OCI-LY7 (cell line): Measurements from ENCODE around the gene GALNTL6. TPM values are rescaled to one million over a fixed set of nuclear protein-coding genes. Genes with fewer than 3 reads are reported as not detected.

Experiments used
- BruUV-seq: library from RNA; stranded (reverse); fragments of 400-500 nt; replicated peaks from 2 replicates; lab custom pipeline; 2021; lab: Mats Ljungman, UMichigan
- CTCF ChIA-PET: fragments of 300-600 bp; sonication (Branson Sonifier 250); formaldehyde crosslinking; loops from one replicate; lab custom pipeline; 2022; ENCODE audit warnings: antibody characterized with exemption; ENCODE audit not compliant: unreplicated experiment; lab: Charles Lee
- POLR2A ChIA-PET: fragments of 300-600 bp; sonication (Branson Sonifier 250); formaldehyde crosslinking; loops from one replicate; lab custom pipeline; 2022; ENCODE audit warnings: antibody characterized with exemption; lab: Charles Lee
- DNase-seq: peaks from one replicate; pipeline ENCODE4 v3.0.0-alpha.2; 2015; ENCODE audit warnings: low spot score
- H2AFZ ChIP-seq: fragments of 200-600 bp; sonication (generic), shearing (Covaris generic); 2 replicates; pipeline ENCODE4 v1.6.1; 2014; ENCODE audit warnings: mild to moderate bottlenecking, antibody characterized with exemption, low read length, moderate library complexity
- H3K27ac ChIP-seq: fragments of 200-600 bp; sonication (generic); 2 replicates; pipeline ENCODE4 v1.5.1; 2014; ENCODE audit warnings: mixed run types, low read depth, mild to moderate bottlenecking, moderate library complexity, low read length, inconsistent platforms; ENCODE audit not compliant: poor library complexity, severe bottlenecking
- H3K36me3 ChIP-seq: fragments of 200-600 bp; sonication (generic); 2 replicates; pipeline ENCODE4 v1.6.1; 2014; ENCODE audit warnings: mild to moderate bottlenecking, antibody characterized with exemption, low read length, moderate library complexity, mixed read lengths; ENCODE audit not compliant: insufficient read depth
- H3K4me1 ChIP-seq: fragments of 200-600 bp; sonication (generic); 2 replicates; pipeline ENCODE4 v1.5.1; 2014; ENCODE audit warnings: mild to moderate bottlenecking, low read length; ENCODE audit not compliant: insufficient read depth, poor library complexity, severe bottlenecking
- H3K4me2 ChIP-seq: fragments of 200-600 bp; sonication (generic); 2 replicates; pipeline ENCODE4 v1.6.1; 2014; ENCODE audit warnings: mild to moderate bottlenecking, low read length
- H3K4me3 ChIP-seq: fragments of 200-600 bp; sonication (generic); 2 replicates; pipeline ENCODE4 v1.5.1; 2014; ENCODE audit warnings: mild to moderate bottlenecking, low read depth, low read length; ENCODE audit not compliant: poor library complexity, severe bottlenecking
- H3K79me2 ChIP-seq: fragments of 200-600 bp; sonication (generic); 2 replicates; pipeline ENCODE4 v1.6.1; 2016; ENCODE audit warnings: low read depth, mild to moderate bottlenecking, low read length, moderate library complexity, mixed read lengths; ENCODE audit not compliant: insufficient read depth
- H3K9me2 ChIP-seq: fragments of 200-600 bp; sonication (generic); 2 replicates; pipeline ENCODE4 v1.6.1; 2016; ENCODE audit warnings: mild to moderate bottlenecking, low read length, mixed read lengths; ENCODE audit not compliant: insufficient read depth
- H3K9me3 ChIP-seq: fragments of 200-600 bp; sonication (generic); 2 replicates; pipeline ENCODE4 v1.6.1; 2014; ENCODE audit warnings: mild to moderate bottlenecking, mixed run types, low read length, mixed read lengths
- H4K20me1 ChIP-seq: fragments of 200-600 bp; sonication (generic); 2 replicates; pipeline ENCODE4 v1.6.1; 2014; ENCODE audit warnings: mild to moderate bottlenecking, antibody characterized with exemption, low read length, moderate library complexity, mixed read lengths; ENCODE audit not compliant: insufficient read depth
- CTCF ChIP-seq: fragments of 200-600 bp; sonication (generic); conservative IDR thresholded peaks from 2 replicates; pipeline ENCODE4 v1.5.1; 2014; ENCODE audit warnings: mild to moderate bottlenecking, antibody characterized with exemption, low read length, moderate library complexity, mixed read lengths
- EZH2phosphoT487 ChIP-seq: fragments of 200-600 bp; sonication (generic); IDR thresholded peaks from 2 replicates; pipeline ENCODE4 v1.6.1; 2018; ENCODE audit warnings: low read depth, borderline replicate concordance, mild to moderate bottlenecking, mixed run types, antibody characterized with exemption, low read length, moderate library complexity, mixed read lengths
- intact Hi-C: fragments of 100-400 bp; cut with micrococcal nuclease; formaldehyde crosslinking; loops from one replicate; pipeline ENCODE4 v1.10.0; 2022; ENCODE audit not compliant: unreplicated experiment
- total RNA-seq, 2 experiments: library from RNA; depleted of rRNA in 1 of 2; stranded (reverse); fragments of >200 nt in 1 of 2; shearing (Covaris generic) in 1 of 2; gene quantifications; 2 replicates each; pipeline ENCODE4 v1.2.3, GENCODE V29; 2014 to 2022

The GALNTL6 gene
- total RNA-seq, 2 experiments from 2014 or later = not detected

GRCh38 chr4:172143605-172144314, 330.6 kb downstream of the GALNTL6 start:
- no TSS peak for BruUV-seq
- H3K79me2 ChIP-seq = no peaks in the 10 kb centered on the region
- DNase-seq = no peak
- H4K20me1 ChIP-seq = no peaks in the 10 kb centered on the region
- TF ChIP-seq EZH2phosphoT487 (no peak), CTCF (no peak)
- H3K4me2 ChIP-seq = no peak overlapping the region
- intact Hi-C loops = no loop called here
- no peaks in the 10 kb centered on the region for H3K36me3 ChIP-seq
- no peak overlapping the region for H2AFZ ChIP-seq
- ChIA-PET CTCF (no interaction called here), POLR2A (no interaction called here)
- no peaks in the 10 kb centered on the region for H3K9me2 ChIP-seq
- no peak overlapping the region for H3K4me3 ChIP-seq
- no peak overlapping the region for H3K27ac ChIP-seq
- no peaks in the 10 kb centered on the region for H3K9me3 ChIP-seq
- no peaks in the 10 kb centered on the region for H3K4me1 ChIP-seq

GRCh38 chr4:172147687-172148086, 334.5 kb downstream of the GALNTL6 start:
- CTCF ChIA-PET = no interaction called here
- no peaks in the 10 kb centered on the region for H3K9me3 ChIP-seq
- no peak overlapping the region for H3K27ac ChIP-seq
- no TSS peak for BruUV-seq
- H3K79me2 ChIP-seq = no peaks in the 10 kb centered on the region
- intact Hi-C loops = no loop called here
- H2AFZ ChIP-seq = no peak overlapping the region
- H4K20me1 ChIP-seq = no peaks in the 10 kb centered on the region
- no peak for DNase-seq
- H3K9me2 ChIP-seq = no peaks in the 10 kb centered on the region
- no peak for TF ChIP-seq EZH2phosphoT487
- TF ChIP-seq CTCF = no peak
- no peak overlapping the region for H3K4me3 ChIP-seq
- H3K4me2 ChIP-seq = no peak overlapping the region
- no peaks in the 10 kb centered on the region for H3K4me1 ChIP-seq
- no peaks in the 10 kb centered on the region for H3K36me3 ChIP-seq
- POLR2A ChIA-PET = no interaction called here

DNA sequence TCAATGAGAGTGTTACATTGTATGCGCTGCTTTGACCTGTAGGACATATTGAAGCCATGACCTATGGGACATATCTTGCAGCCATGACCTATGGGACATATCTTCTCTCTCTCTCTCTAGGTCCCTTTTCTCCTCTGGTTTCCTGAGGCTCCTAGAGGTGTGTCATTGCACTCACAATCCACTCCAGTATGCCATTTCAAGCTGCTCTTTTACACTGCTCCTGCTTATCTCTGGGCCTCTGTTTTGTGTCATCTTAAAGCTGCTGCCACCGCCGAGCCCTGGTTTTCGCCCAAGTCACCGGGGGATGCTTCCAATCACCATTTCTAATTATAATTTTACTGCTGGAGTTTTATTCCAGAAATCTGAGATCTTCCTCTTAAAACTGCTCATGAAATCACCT, 336.1 kb downstream of the GALNTL6 start:
- Histone ChIP-seq H3K4me3 (no peak overlapping the region), H3K27ac (no peak overlapping the region), H3K4me2 (no peak overlapping the region), H3K9me3 (no peaks in the 10 kb centered on the region), H2AFZ (no peak overlapping the region), H3K9me2 (no peaks in the 10 kb centered on the region), H3K4me1 (no peaks in the 10 kb centered on the region), H3K79me2 (no peaks in the 10 kb centered on the region), H4K20me1 (no peaks in the 10 kb centered on the region), H3K36me3 (no peaks in the 10 kb centered on the region)
- intact Hi-C loops = no loop called here
- no peak for DNase-seq
- ChIA-PET CTCF (no interaction called here), POLR2A (interaction anchor here (1.0 kb wide), 1 partner anchor 12 kb away, joined by 3 read pairs; no protein-coding TSS in a partner anchor)
- no TSS peak for BruUV-seq
- no peak for TF ChIP-seq CTCF
- TF ChIP-seq EZH2phosphoT487 = no peak
